Pancreas (tissue), 10 donors: ENCODE measurements around the gene SLC35F1. TPM values are rescaled to one million over a fixed set of nuclear protein-coding genes. Genes with fewer than 3 reads are reported as not detected.

Experiments used
- ATAC-seq, 4 donors: fragments of 200-7000 bp; cut with Tn5 transposase; one replicate each; pipeline versions ENCODE4 v1.8.0 to v1.9.1; 2020; ENCODE audit warnings: mild to moderate bottlenecking in 4 of 4, moderate library complexity in 4 of 4
- DNase-seq, 6 donors: peaks; one replicate each; pipeline ENCODE4 v3.0.0-alpha.2; 2020
- FAIRE-seq: peaks from 2 replicates; lab custom pipeline; 2012; peaks lifted over from hg19 to GRCh38; lab: Jason Lieb, UNC
- H3K27ac ChIP-seq, 4 donors: fragments of 200-600 bp; sonication (generic); 1 replicate in 3 of 4; 2 replicates in 1 of 4; pipeline versions ENCODE4 v1.5.0 to v1.8.0; 2020
- H3K27me3 ChIP-seq, 4 donors: fragments of 200-600 bp; one replicate each; pipeline ENCODE4 v1.8.0; 2021
- H3K36me3 ChIP-seq, 3 donors: fragments of 200-600 bp; sonication (generic) in 1 of 3; one replicate each; pipeline versions ENCODE4 v1.5.0 to v1.8.0; 2020 to 2021
- H3K4me1 ChIP-seq, 3 donors: fragments of 200-600 bp; one replicate each; pipeline ENCODE4 v1.8.0; 2021
- H3K4me3 ChIP-seq, 4 donors: fragments of 200-600 bp; sonication (generic) in 2 of 4; one replicate each; pipeline versions ENCODE4 v1.5.0 to v1.8.0; 2020 to 2021
- H3K9me3 ChIP-seq, 4 donors: fragments of 200-600 bp; one replicate each; pipeline ENCODE4 v1.8.0; 2021
- CTCF ChIP-seq, 4 donors: fragments of 200-600 bp; sonication (generic) in 3 of 4; IDR thresholded peaks; one replicate each; pipeline versions ENCODE4 v1.5.0 to v1.8.0; 2021; ENCODE audit warnings: antibody characterized with exemption in 4 of 4
- WGBS, 2 donors: extraction: QIAGEN DNeasy Blood & Tissue Kit; methylation state at CpG; one replicate each; pipeline ENCODE4 v1.1.7; 2013; 5-methylcytosine and 5-hydroxymethylcytosine counted together
- intact Hi-C, 3 donors: fragments of 100-400 bp; cut with DNase I; formaldehyde crosslinking; loops; one replicate each; pipeline versions ENCODE4 v1.11.1 to v1.14.2; 2022
- polyA plus RNA-seq, 2 donors: library from polyadenylated mRNA; stranded (reverse); fragments of 200-250 nt; gene quantifications; one replicate each; pipeline ENCODE4 v1.2.3, GENCODE V29; 2013
- total RNA-seq, 6 donors: library from RNA; stranded (reverse); fragmentation: NEBNext Ultra II Directional in 4 of 6; extraction: Animal tissue kit (Norgen Biotek cat#: 25700) in 4 of 6; gene quantifications; one replicate each; pipeline versions ENCODE4 v1.2.1 to v1.2.4, GENCODE V29; 2021 to 2023
- donor health status: healthy with polysubstance abuse.
- donor health status: DM: no; HTN: no; CAD: no; lungs with moderate emphysema.
- donor health status: DM: no; HTN: no; CAD: no.
- donor health status: control.
- donor health status: control.
- donor health status: Bipolar disorder and iron deficiency.
- donor health status: DM: yes; HTN: yes; CAD: no.
- donor health status: DM: no; HTN: no; CAD: no.
- donor health status: DM: no; HTN: no; CAD: no.
- donor health status: DM: yes; HTN: yes; CAD: no.

Gene SLC35F1
- total and polyA plus RNA-seq, 8 donors: 0.14 to 2.1 (median 0.29) TPM

GRCh38 chr6:117915846-117916245 is 8.8 kb downstream of the SLC35F1 start:
- intact Hi-C loops: no loop called here
- Histone ChIP-seq H3K27ac (no peak overlapping the region), H3K27me3 (no peaks in the 10 kb centered on the region), H3K9me3 (no peaks in the 10 kb centered on the region), H3K4me1 (no peaks in the 10 kb centered on the region), H3K36me3 (no peaks in the 10 kb centered on the region), H3K4me3 (no peak overlapping the region)
- no peak for DNase-seq
- WGBS, 2 donors: 61 to 62% methylated on average over 4 of the region's 4 CpGs
- TF ChIP-seq CTCF (IDR thresholded peaks at IDR 0.05): no peak
- FAIRE-seq: no peak
- no peak for ATAC-seq

GRCh38 chr6:117916483-117916882 is 9.4 kb downstream of the SLC35F1 start:
- FAIRE-seq: no peak
- no peaks in the 10 kb centered on the region for H3K9me3 ChIP-seq
- no peak for TF ChIP-seq CTCF (IDR thresholded peaks at IDR 0.05)
- no peaks in the 10 kb centered on the region for H3K4me1 ChIP-seq
- no peaks in the 10 kb centered on the region for H3K27me3 ChIP-seq
- WGBS, 2 donors: 89% methylated on average over 1 of the region's 1 CpG
- H3K27ac ChIP-seq: no peak overlapping the region
- H3K36me3 ChIP-seq: no peaks in the 10 kb centered on the region
- DNase-seq: no peak
- no peak overlapping the region for H3K4me3 ChIP-seq
- ATAC-seq: no peak
- intact Hi-C loops: no loop called here

- intact Hi-C loops: no loop called here
- DNase-seq (no peak), FAIRE-seq (no peak), ATAC-seq (no peak)
- Histone ChIP-seq H3K27ac (no peak overlapping the region), H3K4me1 (no peaks in the 10 kb centered on the region), H3K4me3 (no peak overlapping the region), H3K27me3 (no peaks in the 10 kb centered on the region), H3K9me3 (no peaks in the 10 kb centered on the region), H3K36me3 (no peaks in the 10 kb centered on the region)
- 79 to 92% methylated on average over 2 of the region's 2 CpGs for WGBS, 2 donors
- TF ChIP-seq CTCF (IDR thresholded peaks at IDR 0.05): no peak
Observed at GRCh38 chr6:117917176-117917575, 10.1 kb downstream of the SLC35F1 start.

GRCh38 chr6:117918454-117918853 is 11.4 kb downstream of the SLC35F1 start:
- H3K36me3 ChIP-seq: no peaks in the 10 kb centered on the region
- DNase-seq: no peak
- FAIRE-seq: no peak
- no peak overlapping the region for H3K27ac ChIP-seq
- H3K4me3 ChIP-seq: no peak overlapping the region
- ATAC-seq: no peak
- WGBS, 2 donors: 49 to 70% methylated on average over 5 of the region's 5 CpGs
- TF ChIP-seq CTCF (IDR thresholded peaks at IDR 0.05): no peak
- H3K9me3 ChIP-seq: no peaks in the 10 kb centered on the region
- H3K4me1 ChIP-seq: no peaks in the 10 kb centered on the region
- intact Hi-C loops: no loop called here
- H3K27me3 ChIP-seq: no peaks in the 10 kb centered on the region

GRCh38 chr6:117919275-117919674 is 12.2 kb downstream of the SLC35F1 start:
- intact Hi-C loops: no loop called here
- FAIRE-seq: no peak

More at GRCh38 chr6:117919275-117919674, 12.2 kb downstream of the SLC35F1 start:
- TF ChIP-seq CTCF (IDR thresholded peaks at IDR 0.05): no peak
- no peaks in the 10 kb centered on the region for H3K9me3 ChIP-seq
- H3K27me3 ChIP-seq: no peaks in the 10 kb centered on the region
- H3K36me3 ChIP-seq: no peaks in the 10 kb centered on the region
- no peaks in the 10 kb centered on the region for H3K4me1 ChIP-seq
- H3K4me3 ChIP-seq: no peak overlapping the region
- WGBS, 2 donors: 18 to 21% methylated on average over 7 of the region's 7 CpGs
- no peak overlapping the region for H3K27ac ChIP-seq
- no peak for ATAC-seq
- DNase-seq: no peak
